Stomach (tissue), 4 donors: Measurements from ENCODE around the gene CYP24A1.

Source experiments
- EP300 ChIP-seq: sonication (generic); formaldehyde crosslinking; IDR thresholded peaks from one replicate; pipeline ENCODE4 v1.6.1; 2017; ENCODE audit warnings: antibody characterized with exemption
- POLR2A ChIP-seq, 4 donors: fragments of 450-650 bp; IDR thresholded peaks; one replicate each; pipeline ENCODE4 v1.6.1; 2016; ENCODE audit warnings: antibody characterized with exemption in 4 of 4, control low read depth in 2 of 4, mild to moderate bottlenecking in 1 of 4, moderate library complexity in 1 of 4
- POLR2AphosphoS5 ChIP-seq, 3 donors: sonication (generic); formaldehyde crosslinking; IDR thresholded peaks; one replicate each; pipeline ENCODE4 v1.6.1; 2016; ENCODE audit warnings: antibody characterized with exemption in 3 of 3
- TF ChIP-seq, protein P1 (sequence below), 7 experiments: fragments of 450-650 bp in 4 of 7; fragments of 200-600 bp in 3 of 7; sonication (generic) in 3 of 7; IDR thresholded peaks; one replicate each; pipeline ENCODE4 v1.5.1; 2016 to 2019; ENCODE audit warnings: antibody characterized with exemption in 7 of 7, control low read depth in 2 of 7, mild to moderate bottlenecking in 1 of 7

- TF ChIP-seq POLR2A (IDR thresholded peaks at IDR 0.05): no peak
- TF ChIP-seq, protein P1, sequence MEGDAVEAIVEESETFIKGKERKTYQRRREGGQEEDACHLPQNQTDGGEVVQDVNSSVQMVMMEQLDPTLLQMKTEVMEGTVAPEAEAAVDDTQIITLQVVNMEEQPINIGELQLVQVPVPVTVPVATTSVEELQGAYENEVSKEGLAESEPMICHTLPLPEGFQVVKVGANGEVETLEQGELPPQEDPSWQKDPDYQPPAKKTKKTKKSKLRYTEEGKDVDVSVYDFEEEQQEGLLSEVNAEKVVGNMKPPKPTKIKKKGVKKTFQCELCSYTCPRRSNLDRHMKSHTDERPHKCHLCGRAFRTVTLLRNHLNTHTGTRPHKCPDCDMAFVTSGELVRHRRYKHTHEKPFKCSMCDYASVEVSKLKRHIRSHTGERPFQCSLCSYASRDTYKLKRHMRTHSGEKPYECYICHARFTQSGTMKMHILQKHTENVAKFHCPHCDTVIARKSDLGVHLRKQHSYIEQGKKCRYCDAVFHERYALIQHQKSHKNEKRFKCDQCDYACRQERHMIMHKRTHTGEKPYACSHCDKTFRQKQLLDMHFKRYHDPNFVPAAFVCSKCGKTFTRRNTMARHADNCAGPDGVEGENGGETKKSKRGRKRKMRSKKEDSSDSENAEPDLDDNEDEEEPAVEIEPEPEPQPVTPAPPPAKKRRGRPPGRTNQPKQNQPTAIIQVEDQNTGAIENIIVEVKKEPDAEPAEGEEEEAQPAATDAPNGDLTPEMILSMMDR (IDR thresholded peaks at IDR 0.05): no peak
- TF ChIP-seq POLR2AphosphoS5 (IDR thresholded peaks at IDR 0.05): no peak
- TF ChIP-seq EP300: no peak
Measured at GRCh38 chr20:54146672-54147071, 27.1 kb downstream of the CYP24A1 start.
